Transverse colon (tissue), 4 donors: ENCODE measurements around the gene LPAR1. TPM values are rescaled to one million over a fixed set of nuclear protein-coding genes. Genes with fewer than 3 reads are reported as not detected.
A peak's percentile ranks its signal among the peaks of the same experiment; 100 is the strongest.

Experiments
- DNase-seq: peaks from one replicate; pipeline ENCODE4 v3.0.0-alpha.2; 2019
- H3K27ac ChIP-seq, 4 donors: fragments of 200-600 bp; sonication (generic); 2 replicates each; pipeline ENCODE4 v1.5.1; 2016 to 2018; ENCODE audit warnings: inconsistent platforms in 4 of 4
- H3K27me3 ChIP-seq: fragments of 200-600 bp; sonication (generic); 2 replicates; pipeline ENCODE4 v1.5.1; 2017; ENCODE audit warnings: inconsistent platforms
- H3K36me3 ChIP-seq, 4 donors: fragments of 200-600 bp; sonication (generic); 2 replicates each; pipeline ENCODE4 v1.5.1; 2017 to 2019; ENCODE audit warnings: inconsistent platforms in 4 of 4
- H3K4me1 ChIP-seq, 4 donors: fragments of 200-600 bp; sonication (generic); 2 replicates each; pipeline ENCODE4 v1.5.1; 2017 to 2020; ENCODE audit warnings: inconsistent platforms in 4 of 4
- H3K4me3 ChIP-seq, 4 donors: fragments of 200-600 bp; sonication (generic); 1 replicate in 1 of 4; 2 replicates in 3 of 4; pipeline versions ENCODE4 v1.5.1 to v1.6.1; 2017 to 2019; ENCODE audit warnings: inconsistent platforms in 4 of 4
- H3K9me3 ChIP-seq, 2 donors: fragments of 200-600 bp; sonication (generic); 2 replicates each; pipeline ENCODE4 v1.5.1; 2017 to 2019; ENCODE audit warnings: inconsistent platforms in 2 of 2
- CTCF ChIP-seq, 5 experiments: fragments of 200-600 bp in 3 of 5; fragments of 450-650 bp in 2 of 5; sonication (generic) in 3 of 5; IDR thresholded peaks; 1 replicate in 2 of 5; 2 replicates in 3 of 5; pipeline ENCODE4 v1.5.1; 2016 to 2017; ENCODE audit warnings: antibody characterized with exemption in 5 of 5, inconsistent platforms in 3 of 5, mild to moderate bottlenecking in 2 of 5, moderate library complexity in 1 of 5
- EP300 ChIP-seq: sonication (generic); formaldehyde crosslinking; IDR thresholded peaks from one replicate; pipeline ENCODE4 v1.6.1; 2017; ENCODE audit warnings: antibody characterized with exemption, low read depth
- POLR2A ChIP-seq: fragments of 450-650 bp; IDR thresholded peaks from one replicate; pipeline ENCODE4 v1.6.1; 2016; ENCODE audit warnings: antibody characterized with exemption, mild to moderate bottlenecking, moderate library complexity
- POLR2AphosphoS5 ChIP-seq, 3 donors: sonication (generic); formaldehyde crosslinking; IDR thresholded peaks; one replicate each; pipeline ENCODE4 v1.6.1; 2016; ENCODE audit warnings: antibody characterized with exemption in 3 of 3
- WGBS, 2 donors: methylation state at CpG; one replicate each; pipeline ENCODE4 v1.1.5; 2018; ENCODE audit warnings: low coverage in 1 of 2; 5-methylcytosine and 5-hydroxymethylcytosine counted together
- in situ Hi-C, 4 donors: fragments of 200-750 bp; cut with MboI; loops; one replicate each; pipeline versions ENCODE4 v1.15.0 to v1.15.1; 2017; ENCODE audit warnings: low sequenced_read_pairs in 3 of 4, low pct_ligation_motif_present in 1 of 4, low pct_unique_long_range_greater_than_20kb in 1 of 4
- intact Hi-C: fragments of 100-400 bp; cut with DNase I; formaldehyde crosslinking; loops from one replicate; pipeline ENCODE4 v1.15.1; 2023; ENCODE audit warnings: low total_unique reads
- total RNA-seq, 4 donors: library from RNA; depleted of rRNA; stranded (reverse); fragments of >200 nt; gene quantifications; one replicate each; pipeline ENCODE4 v1.1.0, GENCODE V29; 2016

The LPAR1 gene
- total RNA-seq, 4 donors from 2014 or later, result 27.1 to 34.4 (median 28.7) TPM

- TF ChIP-seq CTCF (IDR thresholded peaks at IDR 0.05) (no peak), POLR2AphosphoS5 (IDR thresholded peaks at IDR 0.05) (no peak), EP300 (no peak), POLR2A (no peak)
- Histone ChIP-seq H3K27me3 (no peaks in the 10 kb centered on the region), H3K27ac (no peak overlapping the region), H3K4me3 (no peak overlapping the region), H3K36me3 (no peaks in the 10 kb centered on the region), H3K9me3 (no peaks in the 10 kb centered on the region), H3K4me1 (no peaks in the 10 kb centered on the region)
- DNase-seq, result no peak
- in situ Hi-C loops (no loop called here), intact Hi-C loops (no loop called here)
Observed at GRCh38 chr9:110877374-110877773, 160.9 kb downstream of the LPAR1 start.

- intact Hi-C loops, result no loop called here
- Histone ChIP-seq H3K4me3 (no peak overlapping the region), H3K27me3 (no peaks in the 10 kb centered on the region), H3K4me1 (no peaks in the 10 kb centered on the region), H3K9me3 (no peaks in the 10 kb centered on the region), H3K36me3 (no peaks in the 10 kb centered on the region), H3K27ac (no peak overlapping the region)
- no peak for DNase-seq
- in situ Hi-C loops, result no loop called here
- 60 to 84% methylated on average over 1 to 3 of the region's 3 CpGs for WGBS, 2 donors
- TF ChIP-seq EP300 (no peak), POLR2AphosphoS5 (IDR thresholded peaks at IDR 0.05) (no peak), CTCF (IDR thresholded peaks at IDR 0.05) (no peak), POLR2A (no peak)
Observed at GRCh38 chr9:110876929-110877328, 161.3 kb downstream of the LPAR1 start.

GRCh38 chr9:110874963-110875674, 163.2 kb downstream of the LPAR1 start:
- H3K27ac ChIP-seq, result no peak overlapping the region
- no peaks in the 10 kb centered on the region for H3K9me3 ChIP-seq
- peak; percentile 28 for DNase-seq
- no peak overlapping the region for H3K4me3 ChIP-seq
- no peaks in the 10 kb centered on the region for H3K36me3 ChIP-seq
- no peaks in the 10 kb centered on the region for H3K4me1 ChIP-seq
- TF ChIP-seq EP300 (no peak), CTCF (IDR thresholded peaks at IDR 0.05) (no peak), POLR2AphosphoS5 (IDR thresholded peaks at IDR 0.05) (no peak), POLR2A (no peak)
- 72 to 78% methylated on average over 11 to 14 of the region's 14 CpGs for WGBS, 2 donors
- intact Hi-C loops, result no loop called here
- no peaks in the 10 kb centered on the region for H3K27me3 ChIP-seq
- in situ Hi-C loops, result no loop called here

GRCh38 chr9:110872920-110873319, 165.3 kb downstream of the LPAR1 start:
- no peak for DNase-seq
- no peaks in the 10 kb centered on the region for H3K36me3 ChIP-seq
- no peak overlapping the region for H3K4me3 ChIP-seq
- H3K27me3 ChIP-seq, result no peaks in the 10 kb centered on the region
- H3K9me3 ChIP-seq, result no peaks in the 10 kb centered on the region
- TF ChIP-seq POLR2A (no peak), POLR2AphosphoS5 (IDR thresholded peaks at IDR 0.05) (no peak), CTCF (IDR thresholded peaks at IDR 0.05) (no peak), EP300 (no peak)
- WGBS, 2 donors, result 76 to 78% methylated on average over 6 of the region's 6 CpGs
- intact Hi-C loops, result no loop called here
- H3K27ac ChIP-seq, result no peak overlapping the region
- in situ Hi-C loops, result no loop called here
- H3K4me1 ChIP-seq, result no peaks in the 10 kb centered on the region
